Measurements from ENCODE around the gene PHTF2. TPM values are rescaled to one million over a fixed set of nuclear protein-coding genes. Genes with fewer than 3 reads are reported as not detected.

The PHTF2 gene
- total and polyA plus RNA-seq, 12 donors, result 12.8 to 29.1 (median 25.1) TPM

DNA sequence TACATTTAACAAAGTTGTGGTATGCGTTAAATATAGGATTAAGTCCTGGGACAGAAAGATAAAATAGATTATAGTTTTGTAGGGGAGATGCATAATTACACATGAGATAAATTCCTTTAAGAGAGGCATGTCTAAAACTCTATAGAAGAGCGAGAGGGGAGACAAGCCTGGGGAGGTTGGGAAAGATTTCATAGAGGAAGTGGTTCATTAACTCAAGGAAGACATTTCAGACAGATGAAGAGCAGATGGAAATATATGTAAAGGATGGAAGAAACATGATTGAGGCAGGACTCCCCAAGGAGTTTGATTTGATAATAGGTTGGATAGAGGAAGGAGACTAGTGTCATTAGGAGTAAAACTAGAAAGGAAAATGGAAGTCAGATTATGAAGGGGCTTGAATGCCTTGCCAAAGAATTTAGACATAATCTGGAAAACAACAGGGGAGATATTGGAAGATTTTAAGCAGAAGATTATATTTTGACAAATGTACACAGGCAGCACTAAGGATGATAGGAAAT is 96.1 kb downstream of the PHTF2 start:
- no peaks in the 10 kb centered on the region for H3K4me1 ChIP-seq
- H3K36me3 ChIP-seq, result no peaks in the 10 kb centered on the region
- DNase-seq (no peak), ATAC-seq (no peak)
- WGBS, 2 donors, result 77 to 90% methylated on average over 2 of the region's 2 CpGs
- H3K9me3 ChIP-seq, result no peaks in the 10 kb centered on the region
- no peak overlapping the region for H3K27ac ChIP-seq
- H3K27me3 ChIP-seq, result no peaks in the 10 kb centered on the region
- no peak overlapping the region for H3K4me3 ChIP-seq
- TF ChIP-seq, protein P1, sequence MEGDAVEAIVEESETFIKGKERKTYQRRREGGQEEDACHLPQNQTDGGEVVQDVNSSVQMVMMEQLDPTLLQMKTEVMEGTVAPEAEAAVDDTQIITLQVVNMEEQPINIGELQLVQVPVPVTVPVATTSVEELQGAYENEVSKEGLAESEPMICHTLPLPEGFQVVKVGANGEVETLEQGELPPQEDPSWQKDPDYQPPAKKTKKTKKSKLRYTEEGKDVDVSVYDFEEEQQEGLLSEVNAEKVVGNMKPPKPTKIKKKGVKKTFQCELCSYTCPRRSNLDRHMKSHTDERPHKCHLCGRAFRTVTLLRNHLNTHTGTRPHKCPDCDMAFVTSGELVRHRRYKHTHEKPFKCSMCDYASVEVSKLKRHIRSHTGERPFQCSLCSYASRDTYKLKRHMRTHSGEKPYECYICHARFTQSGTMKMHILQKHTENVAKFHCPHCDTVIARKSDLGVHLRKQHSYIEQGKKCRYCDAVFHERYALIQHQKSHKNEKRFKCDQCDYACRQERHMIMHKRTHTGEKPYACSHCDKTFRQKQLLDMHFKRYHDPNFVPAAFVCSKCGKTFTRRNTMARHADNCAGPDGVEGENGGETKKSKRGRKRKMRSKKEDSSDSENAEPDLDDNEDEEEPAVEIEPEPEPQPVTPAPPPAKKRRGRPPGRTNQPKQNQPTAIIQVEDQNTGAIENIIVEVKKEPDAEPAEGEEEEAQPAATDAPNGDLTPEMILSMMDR (IDR thresholded peaks at IDR 0.05), result no peak
- intact Hi-C loops (cut with DNase I), result loop anchor here in 1 of 10 donors (10.0 kb wide), 1 partner anchor 60 kb away; no protein-coding TSS in a partner anchor

DNA sequence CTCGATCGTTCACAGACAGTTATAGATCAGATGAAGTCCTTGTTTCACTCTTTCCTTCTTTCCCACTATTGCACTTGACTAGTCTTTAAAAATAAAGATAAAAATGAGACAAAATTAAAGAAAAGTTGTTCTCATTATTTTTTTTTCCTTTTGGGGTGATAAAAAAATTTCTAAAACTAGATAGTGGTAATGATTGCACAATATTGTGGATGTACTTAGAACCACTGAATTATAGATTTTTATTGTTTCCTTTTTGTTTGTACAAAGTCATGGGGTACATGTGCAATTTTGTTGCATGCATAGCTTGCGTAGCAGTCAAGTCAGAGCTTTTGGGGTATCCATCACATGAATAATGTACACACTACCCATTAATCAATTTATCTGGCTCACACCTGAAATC is 97.3 kb downstream of the PHTF2 start:
- no peak for ATAC-seq
- 97 to 99% methylated on average over 3 of the region's 3 CpGs for WGBS, 2 donors
- H3K36me3 ChIP-seq, result peaks cover 0 to 8% (median 0%) of the 10 kb centered on the region in 9 donors
- H3K27me3 ChIP-seq, result no peaks in the 10 kb centered on the region
- no peaks in the 10 kb centered on the region for H3K4me1 ChIP-seq
- no peak for DNase-seq
- intact Hi-C loops (cut with DNase I), result loop anchor here in 1 of 10 donors (10.0 kb wide), 1 partner anchor 59 kb away; no protein-coding TSS in a partner anchor
- H3K4me3 ChIP-seq, result no peak overlapping the region
- H3K27ac ChIP-seq, result no peak overlapping the region
- TF ChIP-seq, protein P1 (IDR thresholded peaks at IDR 0.05), result no peak
- no peaks in the 10 kb centered on the region for H3K9me3 ChIP-seq

DNA sequence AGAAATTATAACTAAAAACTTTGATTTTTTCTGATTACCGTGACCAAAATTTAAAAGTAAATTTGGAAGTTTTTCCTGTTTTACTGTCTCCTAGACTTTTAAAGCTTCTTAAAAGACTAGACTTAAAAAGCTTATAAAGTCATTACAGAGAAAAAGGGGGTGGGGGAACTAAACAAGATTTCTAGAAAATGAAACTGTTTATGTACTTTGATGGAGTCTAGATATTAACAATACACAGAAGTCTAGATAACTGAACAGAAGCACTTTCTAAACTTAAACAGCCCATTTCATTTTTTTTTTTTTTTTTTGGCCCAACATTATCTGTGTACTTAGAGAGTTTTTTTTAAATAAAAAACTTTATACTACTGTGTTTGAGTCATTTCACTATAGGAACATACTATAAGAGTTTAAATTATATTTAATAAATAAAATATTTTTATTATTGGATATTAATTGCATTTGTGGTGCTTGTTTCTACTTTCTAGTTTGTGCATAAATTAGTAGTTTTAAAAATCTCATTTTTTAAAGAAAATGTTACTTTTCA is 98.5 kb downstream of the PHTF2 start:
- TF ChIP-seq, protein P1 (IDR thresholded peaks at IDR 0.05), result no peak
- DNase-seq (no peak), ATAC-seq (no peak)
- no peaks in the 10 kb centered on the region for H3K27me3 ChIP-seq
- H3K4me3 ChIP-seq, result no peak overlapping the region
- intact Hi-C loops (cut with DNase I), result loop anchor here in 1 of 10 donors (10.0 kb wide), 1 partner anchor 58 kb away; no protein-coding TSS in a partner anchor
- H3K27ac ChIP-seq, result no peak overlapping the region
- H3K9me3 ChIP-seq, result no peaks in the 10 kb centered on the region
- WGBS, 2 donors, result 94 to 98% methylated on average over 1 of the region's 1 CpG
- H3K4me1 ChIP-seq, result no peaks in the 10 kb centered on the region
- H3K36me3 ChIP-seq, result peaks cover 0 to 19% (median 0%) of the 10 kb centered on the region in 9 donors

DNA sequence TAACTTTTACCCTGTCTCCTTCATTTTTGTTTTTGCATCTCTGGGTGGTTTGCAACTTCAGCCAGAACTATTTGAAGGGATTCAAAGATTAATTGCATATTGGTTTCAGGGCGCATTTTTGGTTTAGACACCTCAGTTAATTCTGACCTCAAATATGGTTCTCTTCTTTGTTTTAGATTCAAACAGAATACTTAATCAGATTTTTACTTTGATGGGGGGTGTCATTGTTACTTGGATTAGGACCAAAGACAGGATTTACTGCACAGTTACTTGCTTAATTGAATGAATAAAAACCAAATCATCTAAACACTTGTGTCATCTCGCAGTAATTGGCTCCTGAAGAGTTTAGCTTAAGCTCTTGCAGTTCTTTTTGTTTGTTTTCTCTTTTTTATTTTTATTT is 100.9 kb downstream of the PHTF2 start:
- TF ChIP-seq, protein P1 (IDR thresholded peaks at IDR 0.05), result no peak
- WGBS, 2 donors, result 96 to 97% methylated on average over 2 of the region's 2 CpGs
- intact Hi-C loops (cut with DNase I), result loop anchor here in 1 of 10 donors (10.0 kb wide), 1 partner anchor 55 kb away; no protein-coding TSS in a partner anchor
- Histone ChIP-seq H3K36me3 (peaks cover 0 to 23% (median 0%) of the 10 kb centered on the region in 9 donors), H3K27ac (no peak overlapping the region), H3K27me3 (no peaks in the 10 kb centered on the region), H3K9me3 (no peaks in the 10 kb centered on the region), H3K4me3 (no peak overlapping the region), H3K4me1 (no peaks in the 10 kb centered on the region)
- DNase-seq (no peak), ATAC-seq (no peak)
